Measurements from ENCODE around the gene MDGA2. TPM values are rescaled to one million over a fixed set of nuclear protein-coding genes. Genes with fewer than 3 reads are reported as not detected.
"Not testable (repeated sequence)": the region's sequence is repeated elsewhere in the genome, so short reads cannot be mapped to it uniquely, and the experiment has no call there.

MDGA2 gene
- total and polyA plus RNA-seq, 9 donors, result 0.11 to 0.61 (median 0.30) TPM

DNA sequence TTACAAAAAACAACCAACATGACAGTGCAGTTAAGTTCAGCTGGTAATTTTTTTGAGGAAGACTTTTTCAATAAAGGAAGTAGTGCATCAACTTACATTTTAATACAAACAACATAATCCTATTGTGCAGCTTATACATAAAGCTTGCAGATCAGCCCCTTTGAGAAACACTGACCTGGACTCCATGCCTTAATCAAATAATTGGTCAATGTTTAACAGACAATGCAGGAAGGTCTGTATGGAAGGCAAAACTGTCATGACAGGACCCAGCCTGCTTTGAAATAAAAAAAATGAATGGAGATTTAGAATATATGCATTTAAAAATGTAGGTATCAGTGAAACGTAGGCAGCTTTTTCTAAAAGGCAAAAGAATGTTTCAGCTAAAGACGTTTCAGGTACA, 702.1 kb downstream of the MDGA2 start:
- no peak overlapping the region for H3K27ac ChIP-seq (ENCODE audit: low read length)
- WGBS (ENCODE audit: insufficient coverage), result no CpG with 5 or more reads among the region's 2 CpGs
- H3K36me3 ChIP-seq (ENCODE audit: control insufficient read depth, insufficient read depth, low read length), result no peaks in the 10 kb centered on the region
- no peaks in the 10 kb centered on the region for H3K9me3 ChIP-seq (replicated peaks; ENCODE audit: control insufficient read depth, low read depth, low read length)
- H3K27me3 ChIP-seq (ENCODE audit: control insufficient read depth, insufficient read depth, low read length), result no peaks in the 10 kb centered on the region
- DNase-seq, result no peak
- no peak overlapping the region for H3K4me3 ChIP-seq (ENCODE audit: low read length)
- H3K4me1 ChIP-seq (ENCODE audit: control insufficient read depth, insufficient read depth, low read length), result no peaks in the 10 kb centered on the region

- Histone ChIP-seq H3K27me3 (ENCODE audit: control insufficient read depth, insufficient read depth, low read length) (no peaks in the 10 kb centered on the region), H3K4me3 (ENCODE audit: low read length) (no peak overlapping the region), H3K4me1 (ENCODE audit: control insufficient read depth, insufficient read depth, low read length) (no peaks in the 10 kb centered on the region), H3K27ac (ENCODE audit: low read length) (no peak overlapping the region), H3K9me3 (replicated peaks; ENCODE audit: control insufficient read depth, low read depth, low read length) (no peaks in the 10 kb centered on the region), H3K36me3 (ENCODE audit: control insufficient read depth, insufficient read depth, low read length) (no peaks in the 10 kb centered on the region)
- DNase-seq, result no peak
- WGBS (ENCODE audit: insufficient coverage), result 60% methylated on average over 1 of the region's 3 CpGs
Measured at GRCh38 chr14:46964378-46964777, 711.0 kb downstream of the MDGA2 start.

- WGBS (ENCODE audit: insufficient coverage), result no CpG with 5 or more reads among the region's 2 CpGs
- no peaks in the 10 kb centered on the region for H3K36me3 ChIP-seq (ENCODE audit: control insufficient read depth, insufficient read depth, low read length)
- no peak overlapping the region for H3K4me3 ChIP-seq (ENCODE audit: low read length)
- no peaks in the 10 kb centered on the region for H3K9me3 ChIP-seq (replicated peaks; ENCODE audit: control insufficient read depth, low read depth, low read length)
- H3K27me3 ChIP-seq (ENCODE audit: control insufficient read depth, insufficient read depth, low read length), result no peaks in the 10 kb centered on the region
- DNase-seq, result no peak
- H3K27ac ChIP-seq (ENCODE audit: low read length), result no peak overlapping the region
- no peaks in the 10 kb centered on the region for H3K4me1 ChIP-seq (ENCODE audit: control insufficient read depth, insufficient read depth, low read length)
Measured at GRCh38 chr14:46951103-46951502, 724.3 kb downstream of the MDGA2 start.

DNA sequence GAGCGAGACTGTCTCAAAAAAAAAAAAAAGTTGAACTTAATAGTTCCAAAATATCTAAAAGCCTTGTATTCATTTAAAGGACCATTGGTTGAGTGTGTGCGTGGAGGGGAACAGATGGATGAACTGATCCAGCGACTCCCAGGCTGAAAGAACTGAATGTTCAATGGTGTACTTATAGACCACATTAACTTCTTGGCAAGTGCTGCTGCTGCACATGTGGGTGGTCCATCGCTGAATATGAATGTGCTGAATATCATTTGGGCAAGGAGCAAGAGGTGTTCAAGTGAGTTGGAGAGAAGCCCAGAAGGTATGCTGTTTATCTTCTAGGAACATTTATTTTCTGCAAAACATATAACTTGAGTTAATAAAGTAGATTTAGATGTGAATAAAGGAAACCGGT, 734.8 kb downstream of the MDGA2 start:
- WGBS (ENCODE audit: insufficient coverage), result no CpG with 5 or more reads among the region's 5 CpGs
- no peak for DNase-seq
- Histone ChIP-seq H3K4me1 (ENCODE audit: control insufficient read depth, insufficient read depth, low read length) (no peaks in the 10 kb centered on the region), H3K9me3 (replicated peaks; ENCODE audit: control insufficient read depth, low read depth, low read length) (peaks cover 2% of the 10 kb centered on the region), H3K27me3 (ENCODE audit: control insufficient read depth, insufficient read depth, low read length) (no peaks in the 10 kb centered on the region), H3K36me3 (ENCODE audit: control insufficient read depth, insufficient read depth, low read length) (no peaks in the 10 kb centered on the region), H3K4me3 (ENCODE audit: low read length) (no peak overlapping the region), H3K27ac (ENCODE audit: low read length) (no peak overlapping the region)

GRCh38 chr14:46920542-46920941, 754.9 kb downstream of the MDGA2 start:
- H3K27me3 ChIP-seq (ENCODE audit: control insufficient read depth, insufficient read depth, low read length), result no peaks in the 10 kb centered on the region
- no peaks in the 10 kb centered on the region for H3K36me3 ChIP-seq (ENCODE audit: control insufficient read depth, insufficient read depth, low read length)
- H3K27ac ChIP-seq (ENCODE audit: low read length), result no peak overlapping the region
- 85% methylated on average over 1 of the region's 3 CpGs for WGBS (ENCODE audit: insufficient coverage)
- no peak for DNase-seq
- no peaks in the 10 kb centered on the region for H3K4me1 ChIP-seq (ENCODE audit: control insufficient read depth, insufficient read depth, low read length)
- H3K4me3 ChIP-seq (ENCODE audit: low read length), result no peak overlapping the region
- no peaks in the 10 kb centered on the region for H3K9me3 ChIP-seq (replicated peaks; ENCODE audit: control insufficient read depth, low read depth, low read length)

DNA sequence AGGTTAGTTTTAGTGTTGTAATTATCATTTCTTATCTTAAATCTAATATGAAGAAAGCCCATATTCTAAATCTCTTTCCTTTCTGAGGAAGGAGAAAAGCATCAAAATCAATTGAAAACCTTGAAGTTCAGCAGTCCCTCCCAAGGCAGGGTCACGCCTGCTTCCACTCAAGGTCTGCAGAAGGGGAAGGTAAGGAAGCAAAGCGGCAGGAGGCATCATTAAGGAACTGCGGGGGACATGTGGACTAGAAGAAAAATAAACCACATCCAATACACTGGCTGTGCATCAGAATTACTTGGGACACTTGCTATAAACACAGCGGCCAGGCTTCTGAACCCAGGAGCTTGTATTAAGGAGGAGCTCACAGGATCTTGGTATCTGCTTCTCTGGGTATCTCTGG, 759.9 kb downstream of the MDGA2 start:
- H3K36me3 ChIP-seq (ENCODE audit: control insufficient read depth, insufficient read depth, low read length); DNase-seq; H3K4me3 ChIP-seq (ENCODE audit: low read length); H3K27ac ChIP-seq (ENCODE audit: low read length); H3K4me1 ChIP-seq (ENCODE audit: control insufficient read depth, insufficient read depth, low read length); H3K9me3 ChIP-seq (replicated peaks; ENCODE audit: control insufficient read depth, low read depth, low read length); H3K27me3 ChIP-seq (ENCODE audit: control insufficient read depth, insufficient read depth, low read length): not testable (repeated sequence)
- no CpG with 5 or more reads among the region's 4 CpGs for WGBS (ENCODE audit: insufficient coverage)

GRCh38 chr14:46902837-46903236, 772.6 kb downstream of the MDGA2 start:
- Histone ChIP-seq H3K9me3 (replicated peaks; ENCODE audit: control insufficient read depth, low read depth, low read length) (no peaks in the 10 kb centered on the region), H3K4me1 (ENCODE audit: control insufficient read depth, insufficient read depth, low read length) (no peaks in the 10 kb centered on the region), H3K27me3 (ENCODE audit: control insufficient read depth, insufficient read depth, low read length) (no peaks in the 10 kb centered on the region), H3K27ac (ENCODE audit: low read length) (no peak overlapping the region), H3K4me3 (ENCODE audit: low read length) (no peak overlapping the region), H3K36me3 (ENCODE audit: control insufficient read depth, insufficient read depth, low read length) (no peaks in the 10 kb centered on the region)
- no CpG with 5 or more reads among the region's 6 CpGs for WGBS (ENCODE audit: insufficient coverage)
- no peak for DNase-seq

DNA sequence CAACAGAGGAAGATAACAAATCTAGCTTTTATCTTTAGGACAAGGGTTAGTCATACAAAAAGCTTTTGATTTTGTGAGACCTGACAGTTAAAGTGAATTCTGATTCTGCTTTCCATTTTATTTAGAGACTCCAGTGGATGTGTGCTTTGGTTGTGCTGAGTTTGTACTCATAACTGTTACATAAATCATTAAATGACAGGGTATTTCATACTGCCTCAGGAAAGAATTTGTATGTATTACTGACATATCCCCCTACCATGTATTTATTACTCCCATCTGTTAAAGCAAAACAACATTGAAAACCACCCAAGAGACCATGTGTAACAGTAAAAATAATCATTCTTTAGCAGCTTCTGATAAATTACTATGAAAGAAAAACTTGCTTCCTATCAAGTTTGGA, 780.9 kb downstream of the MDGA2 start:
- H3K27me3 ChIP-seq (ENCODE audit: control insufficient read depth, insufficient read depth, low read length), result no peaks in the 10 kb centered on the region
- H3K4me1 ChIP-seq (ENCODE audit: control insufficient read depth, insufficient read depth, low read length), result no peaks in the 10 kb centered on the region
- no peak for DNase-seq
- no peak overlapping the region for H3K27ac ChIP-seq (ENCODE audit: low read length)
- H3K4me3 ChIP-seq (ENCODE audit: low read length), result no peak overlapping the region
- no peaks in the 10 kb centered on the region for H3K9me3 ChIP-seq (replicated peaks; ENCODE audit: control insufficient read depth, low read depth, low read length)
- H3K36me3 ChIP-seq (ENCODE audit: control insufficient read depth, insufficient read depth, low read length), result no peaks in the 10 kb centered on the region

GRCh38 chr14:46887144-46887543, 788.3 kb downstream of the MDGA2 start:
- no peaks in the 10 kb centered on the region for H3K4me1 ChIP-seq (ENCODE audit: control insufficient read depth, insufficient read depth, low read length)
- no peak for DNase-seq
- H3K9me3 ChIP-seq (replicated peaks; ENCODE audit: control insufficient read depth, low read depth, low read length), result no peaks in the 10 kb centered on the region
- no peak overlapping the region for H3K4me3 ChIP-seq (ENCODE audit: low read length)
- H3K27ac ChIP-seq (ENCODE audit: low read length), result no peak overlapping the region
- no CpG with 5 or more reads among the region's 1 CpG for WGBS (ENCODE audit: insufficient coverage)
- no peaks in the 10 kb centered on the region for H3K27me3 ChIP-seq (ENCODE audit: control insufficient read depth, insufficient read depth, low read length)
- no peaks in the 10 kb centered on the region for H3K36me3 ChIP-seq (ENCODE audit: control insufficient read depth, insufficient read depth, low read length)

GRCh38 chr14:46885566-46885965, 789.8 kb downstream of the MDGA2 start:
- no peaks in the 10 kb centered on the region for H3K4me1 ChIP-seq (ENCODE audit: control insufficient read depth, insufficient read depth, low read length)
- H3K27ac ChIP-seq (ENCODE audit: low read length), result no peak overlapping the region
- no peak for DNase-seq
- no peaks in the 10 kb centered on the region for H3K9me3 ChIP-seq (replicated peaks; ENCODE audit: control insufficient read depth, low read depth, low read length)
- H3K4me3 ChIP-seq (ENCODE audit: low read length), result no peak overlapping the region
- H3K36me3 ChIP-seq (ENCODE audit: control insufficient read depth, insufficient read depth, low read length), result no peaks in the 10 kb centered on the region
- no CpG with 5 or more reads among the region's 3 CpGs for WGBS (ENCODE audit: insufficient coverage)
- no peaks in the 10 kb centered on the region for H3K27me3 ChIP-seq (ENCODE audit: control insufficient read depth, insufficient read depth, low read length)

DNA sequence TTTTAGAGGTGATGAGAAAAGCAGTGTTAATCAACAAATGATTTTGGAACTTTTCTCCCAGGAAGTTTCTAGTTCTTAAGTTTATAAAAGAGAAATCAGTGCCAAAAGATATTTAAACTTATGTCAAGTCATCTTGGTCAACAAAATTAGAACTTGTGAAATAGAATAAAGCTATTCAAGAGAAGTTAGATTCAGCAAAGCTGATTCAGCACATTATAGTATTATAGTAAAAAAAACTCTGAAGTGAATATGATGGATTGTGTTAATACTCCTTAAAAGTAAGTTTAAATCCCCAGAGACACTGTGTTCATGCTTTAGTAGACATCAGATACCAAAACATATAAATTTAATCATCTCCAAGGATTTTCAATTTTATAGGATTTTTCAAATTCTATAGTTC, 813.7 kb downstream of the MDGA2 start:
- no peak overlapping the region for H3K4me3 ChIP-seq (ENCODE audit: low read length)
- H3K9me3 ChIP-seq (replicated peaks; ENCODE audit: control insufficient read depth, low read depth, low read length), result no peaks in the 10 kb centered on the region
- no peaks in the 10 kb centered on the region for H3K36me3 ChIP-seq (ENCODE audit: control insufficient read depth, insufficient read depth, low read length)
- no peak overlapping the region for H3K27ac ChIP-seq (ENCODE audit: low read length)
- DNase-seq, result no peak
- H3K27me3 ChIP-seq (ENCODE audit: control insufficient read depth, insufficient read depth, low read length), result no peaks in the 10 kb centered on the region
- H3K4me1 ChIP-seq (ENCODE audit: control insufficient read depth, insufficient read depth, low read length), result no peaks in the 10 kb centered on the region
